RWPE1 (cell line): Measurements from ENCODE around the gene MRPS23.

Experiments used
- CTCF ChIA-PET: fragments of 350-600 bp; sonication (Branson Sonifier 250); formaldehyde crosslinking; extraction: SDS; loops from one replicate; lab custom pipeline; 2021; lab: Yijun Ruan, JAX
- POLR2A ChIA-PET: fragments of 400-600 bp; formaldehyde crosslinking; extraction: SDS; loops from one replicate; lab custom pipeline; 2020; ENCODE audit warnings: antibody characterized with exemption; ENCODE audit not compliant: low non-redundant PET; lab: Yijun Ruan, JAX
- DNase-seq: peaks from one replicate; pipeline ENCODE4 v3.0.0; 2012; ENCODE audit warnings: low spot score
- H3K27ac ChIP-seq: fragments of 450-650 bp; 2 replicates; pipeline ENCODE4 v1.5.1; 2017
- TF ChIP-seq, protein P1 (sequence below): fragments of 450-650 bp; conservative IDR thresholded peaks from 2 replicates; pipeline ENCODE4 v1.5.1; 2017; ENCODE audit warnings: low read depth, mild to moderate bottlenecking

The MRPS23 gene

DNA sequence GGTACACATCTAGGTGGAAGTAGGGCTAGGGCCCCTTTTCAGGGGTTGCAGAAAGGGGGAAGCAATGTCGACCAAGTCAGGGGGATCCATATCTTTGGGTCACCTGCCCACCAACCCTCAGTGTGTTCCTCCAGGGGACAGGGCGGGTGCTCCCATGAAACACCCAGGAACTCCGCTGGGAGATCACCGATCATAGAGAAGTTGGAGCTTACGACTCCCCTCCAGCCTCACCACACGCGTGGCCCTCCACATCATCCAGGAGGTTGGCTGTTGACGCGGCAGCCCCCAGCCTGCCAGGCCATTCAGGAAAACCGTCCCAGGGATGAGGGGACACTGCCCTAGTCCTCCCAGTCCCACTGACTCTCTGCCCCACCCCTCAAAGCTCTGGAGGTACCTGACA, 17.3 kb upstream of the MRPS23 start:
- TF ChIP-seq, protein P1, sequence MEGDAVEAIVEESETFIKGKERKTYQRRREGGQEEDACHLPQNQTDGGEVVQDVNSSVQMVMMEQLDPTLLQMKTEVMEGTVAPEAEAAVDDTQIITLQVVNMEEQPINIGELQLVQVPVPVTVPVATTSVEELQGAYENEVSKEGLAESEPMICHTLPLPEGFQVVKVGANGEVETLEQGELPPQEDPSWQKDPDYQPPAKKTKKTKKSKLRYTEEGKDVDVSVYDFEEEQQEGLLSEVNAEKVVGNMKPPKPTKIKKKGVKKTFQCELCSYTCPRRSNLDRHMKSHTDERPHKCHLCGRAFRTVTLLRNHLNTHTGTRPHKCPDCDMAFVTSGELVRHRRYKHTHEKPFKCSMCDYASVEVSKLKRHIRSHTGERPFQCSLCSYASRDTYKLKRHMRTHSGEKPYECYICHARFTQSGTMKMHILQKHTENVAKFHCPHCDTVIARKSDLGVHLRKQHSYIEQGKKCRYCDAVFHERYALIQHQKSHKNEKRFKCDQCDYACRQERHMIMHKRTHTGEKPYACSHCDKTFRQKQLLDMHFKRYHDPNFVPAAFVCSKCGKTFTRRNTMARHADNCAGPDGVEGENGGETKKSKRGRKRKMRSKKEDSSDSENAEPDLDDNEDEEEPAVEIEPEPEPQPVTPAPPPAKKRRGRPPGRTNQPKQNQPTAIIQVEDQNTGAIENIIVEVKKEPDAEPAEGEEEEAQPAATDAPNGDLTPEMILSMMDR = no peak
- H3K27ac ChIP-seq = peak overlapping the region; percentile 97
- POLR2A ChIA-PET = no interaction called here
- no peak for DNase-seq
- CTCF ChIA-PET = interaction anchor here (0.5 to 2.0 kb wide), 3 partner anchors 8 to 23 kb away, joined by 3 to 9 read pairs (median 5); no protein-coding TSS in a partner anchor

DNA sequence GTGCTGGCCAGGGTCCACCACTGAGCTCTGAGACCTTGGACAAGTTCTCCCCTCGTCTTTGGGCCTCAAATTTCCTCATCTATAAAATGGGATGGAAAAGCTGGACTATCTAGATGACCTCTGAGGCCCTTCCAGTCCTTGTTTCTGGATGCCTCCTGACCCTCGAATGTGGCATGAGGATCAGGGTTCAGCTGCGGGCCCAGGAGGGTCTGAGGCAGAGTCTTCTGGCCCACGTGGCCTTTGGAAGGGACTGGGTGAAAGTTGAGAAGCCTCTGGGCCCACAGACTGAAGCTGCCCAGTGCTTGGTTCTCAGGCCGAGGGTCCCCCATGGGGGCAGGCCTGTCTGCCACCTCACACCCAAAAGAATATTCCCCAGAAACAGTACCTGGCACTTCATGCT, 16.9 kb upstream of the MRPS23 start:
- CTCF ChIA-PET = interaction anchor here (0.7 to 2.0 kb wide), 3 partner anchors 8 to 22 kb away, joined by 4 to 9 read pairs (median 5); no protein-coding TSS in a partner anchor

DNA sequence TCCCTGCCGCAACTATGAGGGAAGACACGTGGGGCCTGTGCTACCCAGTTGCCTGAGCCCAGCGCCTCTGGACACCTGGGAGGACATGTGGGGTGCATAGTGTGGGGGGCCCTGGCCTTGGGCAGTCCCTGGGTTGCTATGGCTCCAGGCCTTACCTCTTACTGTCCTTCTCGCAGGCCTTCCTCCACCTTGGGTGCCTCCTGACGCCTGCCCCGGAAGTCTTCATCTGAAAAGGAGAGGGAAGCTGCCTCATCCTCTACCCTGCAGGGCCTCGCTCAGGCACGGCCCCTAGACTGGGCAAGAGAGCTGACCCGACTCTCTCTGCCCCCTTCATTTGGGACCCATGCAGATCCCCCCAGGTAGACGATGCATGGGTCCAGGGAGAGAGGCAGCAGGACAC, 16.5 kb upstream of the MRPS23 start:
- peak overlapping the region; percentile 97 for H3K27ac ChIP-seq
- DNase-seq = no peak
- CTCF ChIA-PET = interaction anchor here (0.7 to 1.3 kb wide), 2 partner anchors 9 to 23 kb away, joined by 4 to 5 read pairs; no protein-coding TSS in a partner anchor
- TF ChIP-seq, protein P1 = no peak
- POLR2A ChIA-PET = no interaction called here

More for the DNA sequence above, 16.9 kb upstream of the MRPS23 start:
- POLR2A ChIA-PET = no interaction called here
- H3K27ac ChIP-seq = peak overlapping the region; percentile 97
- no peak for DNase-seq
- TF ChIP-seq, protein P1 = no peak

DNA sequence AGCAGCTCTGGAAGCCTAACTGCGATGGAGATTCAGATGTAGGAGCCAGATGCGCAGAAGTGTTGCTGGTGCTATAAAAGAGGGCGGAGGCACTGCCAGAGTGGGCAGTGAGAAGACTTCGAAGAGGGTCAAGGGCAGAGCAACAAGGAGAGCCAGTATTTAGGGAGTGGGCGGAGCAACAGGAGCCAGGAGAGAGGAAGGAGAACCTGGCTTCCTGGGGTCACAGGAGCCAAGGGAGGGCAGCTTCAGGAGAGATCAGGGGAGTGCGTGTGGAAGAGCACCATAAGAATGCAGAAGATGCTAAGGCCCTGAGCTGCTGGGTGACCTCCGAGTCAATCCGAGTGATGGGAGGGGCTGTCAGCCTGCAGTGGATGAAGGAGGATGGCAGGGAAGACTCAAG, 14.4 kb upstream of the MRPS23 start:
- ChIA-PET POLR2A (no interaction called here), CTCF (no interaction called here)
- TF ChIP-seq, protein P1 = no peak
- peak overlapping the region; percentile 97; the same call in 1 of the 2 replicates for H3K27ac ChIP-seq
- DNase-seq = no peak

DNA sequence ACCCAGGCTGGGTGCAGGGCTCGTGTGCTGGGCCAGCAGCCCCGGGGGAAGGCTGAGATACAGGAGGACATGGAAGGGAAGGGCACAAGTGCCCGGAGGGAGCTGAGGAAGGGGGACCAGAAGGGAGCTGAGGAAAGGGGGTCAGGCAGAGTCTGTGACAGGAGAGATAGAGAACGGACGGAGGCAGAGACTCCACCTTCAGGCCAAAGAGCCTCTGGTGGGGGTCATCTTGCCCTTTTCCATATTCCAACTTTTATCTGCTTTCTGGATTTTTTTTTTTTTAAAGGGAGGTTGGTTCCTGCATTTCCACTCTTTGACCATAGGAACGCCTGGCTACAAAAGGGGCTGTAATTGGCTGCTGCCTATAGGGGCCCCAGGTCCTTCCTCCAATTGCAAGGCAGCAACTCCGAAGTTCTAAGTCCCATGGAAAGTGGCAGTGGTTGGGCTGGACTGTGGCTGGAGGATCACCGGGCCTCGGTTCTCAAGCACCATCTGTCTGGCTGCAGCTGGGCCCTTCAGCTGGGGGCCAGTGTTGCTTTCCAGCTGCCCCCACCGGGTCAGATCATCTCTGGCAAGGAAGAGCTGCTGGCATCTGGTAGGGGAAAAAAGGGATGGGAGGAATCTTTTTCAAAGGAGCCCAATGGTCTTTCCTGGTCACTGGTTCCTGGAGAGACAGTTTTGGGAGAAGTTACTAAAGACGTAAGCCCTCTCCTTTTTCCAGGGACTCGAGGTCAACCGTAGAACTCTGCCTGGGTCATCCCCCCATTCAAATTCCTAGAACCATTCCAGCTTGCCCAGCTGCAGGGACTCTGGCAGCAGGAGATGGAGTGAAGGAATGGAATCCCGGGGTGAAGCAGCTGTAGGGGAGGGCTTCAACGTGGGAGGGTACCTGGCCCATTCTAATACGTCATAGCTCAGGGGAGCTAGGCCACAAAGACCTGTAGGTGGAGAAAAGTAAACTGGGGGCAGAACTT, 13.1 kb upstream of the MRPS23 start:
- POLR2A ChIA-PET = interaction anchor here (0.6 kb wide), 2 partner anchors 12 to 24 kb away, joined by 3 to 8 read pairs; no protein-coding TSS in a partner anchor

More for the DNA sequence above, 13.1 kb upstream of the MRPS23 start:
- peak overlapping the region; percentile 79 for H3K27ac ChIP-seq
- DNase-seq = no peak
- CTCF ChIA-PET = interaction anchor here (0.6 to 0.8 kb wide), 4 partner anchors 9 to 752 kb away, joined by 3 to 5 read pairs (median 4); no protein-coding TSS in a partner anchor
- TF ChIP-seq, protein P1 = no peak
